ENCODE results near the gene ANGPTL8.

ANGPTL8 gene

DNA sequence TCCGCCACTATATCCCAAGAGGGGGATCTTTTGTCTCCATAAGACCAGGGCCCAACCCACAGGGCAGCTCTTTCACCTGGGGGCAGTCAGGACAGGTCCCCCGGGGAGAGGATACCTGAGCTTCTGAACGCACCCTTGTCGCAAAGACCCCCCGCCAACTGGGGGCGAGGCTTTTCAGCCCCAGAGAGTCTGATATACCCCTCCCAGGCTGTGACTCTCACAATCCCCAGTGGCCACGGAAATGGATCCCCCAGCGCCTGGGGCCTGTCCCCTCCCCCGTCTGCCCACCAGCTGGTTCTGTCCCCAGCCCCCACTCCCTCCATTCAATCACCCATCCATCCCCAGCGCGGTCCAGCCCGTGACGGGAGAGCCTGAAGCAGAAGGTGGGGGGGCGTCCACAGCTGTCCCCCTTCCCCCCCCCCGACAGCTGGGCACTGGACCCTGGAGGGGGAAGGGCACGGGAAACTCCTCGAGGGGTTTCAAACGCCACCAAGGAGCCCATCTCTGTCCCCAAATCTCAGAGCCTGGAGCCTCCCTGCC, 22.1 kb downstream of the ANGPTL8 start:
- no peak for DNase-seq (ENCODE audit: low spot score)

DNA sequence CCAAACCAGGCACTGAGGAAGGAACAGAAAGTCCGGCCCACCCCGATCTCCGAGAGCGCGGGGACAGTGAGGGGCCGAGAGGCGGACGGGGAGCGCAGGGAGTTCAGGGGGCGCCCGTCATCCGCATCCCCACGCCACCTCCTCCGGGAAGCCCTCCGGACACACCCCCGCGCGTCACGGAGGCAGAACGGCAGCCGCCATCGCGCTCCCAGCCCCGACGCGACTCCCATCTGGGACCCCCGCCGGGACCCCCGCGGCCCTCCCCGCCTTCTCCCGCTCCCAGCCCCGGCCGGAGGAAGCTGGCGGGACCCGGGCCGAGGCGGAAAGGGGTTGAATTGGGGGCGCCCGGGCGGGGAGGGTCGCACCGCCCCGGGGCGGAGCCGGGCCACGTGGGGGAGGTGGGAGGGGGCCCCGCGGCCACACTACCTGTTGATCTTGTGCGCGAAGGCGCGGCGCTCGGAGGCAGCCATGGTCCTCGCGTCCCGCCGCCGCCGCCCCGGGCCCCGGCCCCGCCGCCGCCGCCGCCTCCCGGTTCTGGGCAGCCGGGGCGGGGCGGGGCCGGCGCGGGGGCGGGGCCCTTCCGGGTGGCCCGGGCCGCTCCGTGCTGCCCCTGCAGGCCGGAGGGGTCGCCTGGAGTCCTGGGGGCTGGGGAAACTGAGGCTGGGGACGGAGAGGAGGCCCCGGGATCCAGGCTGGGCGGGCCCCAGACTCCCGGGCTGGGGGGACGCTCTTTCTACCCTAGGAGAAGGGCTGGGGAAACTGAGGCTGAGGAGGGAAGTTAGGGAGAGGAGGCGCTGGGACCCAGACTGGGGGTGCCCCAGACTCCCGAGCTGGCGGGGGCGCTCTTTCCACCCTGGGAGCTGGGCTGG, 22.8 kb downstream of the ANGPTL8 start, which contains the start of gene DOCK6:
Gene DOCK6, minus strand, starts transcription at position 554 of the 869 bp plus-strand sequence. Its CDS starts 84 bp downstream, at position 470.
- DNase-seq (ENCODE audit: low spot score) = no peak

GRCh38 chr19:11263726-11264125, 24.3 kb downstream of the ANGPTL8 start:
- no peak for DNase-seq (ENCODE audit: low spot score)

DNA sequence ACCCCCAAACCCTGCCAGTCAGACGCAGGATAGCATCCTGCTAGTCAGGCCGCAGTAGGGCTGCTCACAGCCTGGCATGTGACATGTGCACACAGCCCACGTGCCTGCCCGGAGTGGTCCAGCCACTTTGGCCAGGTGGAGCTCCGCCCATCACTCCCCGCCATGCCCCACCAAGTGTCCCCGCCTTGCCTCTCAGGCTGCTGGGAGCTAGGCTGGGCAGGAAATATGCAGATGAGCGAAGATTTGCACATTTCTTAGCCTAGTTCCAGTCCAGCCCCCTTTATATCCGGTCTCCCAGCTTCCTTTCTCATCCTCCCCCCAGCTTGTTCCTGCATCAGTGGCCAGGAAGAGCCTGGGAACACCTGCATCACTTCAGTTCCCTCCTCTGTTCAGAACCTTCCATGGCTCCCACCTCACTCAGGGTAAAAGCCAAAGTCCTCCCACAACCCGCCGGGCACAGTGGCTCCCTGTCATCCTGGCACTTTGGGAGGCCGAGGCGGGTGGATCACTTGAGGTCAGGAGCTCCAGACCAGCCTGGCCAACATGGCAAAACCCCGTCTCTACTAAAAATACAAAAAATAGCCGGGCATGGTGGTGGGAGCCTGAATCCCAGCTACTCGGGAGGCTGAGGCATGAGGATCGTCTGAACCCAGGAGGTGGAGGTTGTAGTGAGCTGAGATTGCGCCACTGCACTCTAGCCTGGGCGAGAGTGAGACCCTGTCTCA, 25.2 kb downstream of the ANGPTL8 start:
- no peak for DNase-seq (ENCODE audit: low spot score)

GRCh38 chr19:11265177-11265784, 25.9 kb downstream of the ANGPTL8 start:
- DNase-seq (ENCODE audit: low spot score) = no peak

- DNase-seq (ENCODE audit: low spot score) = no peak
Measured at GRCh38 chr19:11265785-11266236, 26.4 kb downstream of the ANGPTL8 start.

- no peak for DNase-seq (ENCODE audit: low spot score)
Measured at GRCh38 chr19:11267316-11268085, 28.1 kb downstream of the ANGPTL8 start.

- DNase-seq (ENCODE audit: low spot score) = no peak
Measured at GRCh38 chr19:11268783-11269267, 29.4 kb downstream of the ANGPTL8 start.

- no peak for DNase-seq (ENCODE audit: low spot score)
Measured at GRCh38 chr19:11269408-11269807, 30.0 kb downstream of the ANGPTL8 start.

DNA sequence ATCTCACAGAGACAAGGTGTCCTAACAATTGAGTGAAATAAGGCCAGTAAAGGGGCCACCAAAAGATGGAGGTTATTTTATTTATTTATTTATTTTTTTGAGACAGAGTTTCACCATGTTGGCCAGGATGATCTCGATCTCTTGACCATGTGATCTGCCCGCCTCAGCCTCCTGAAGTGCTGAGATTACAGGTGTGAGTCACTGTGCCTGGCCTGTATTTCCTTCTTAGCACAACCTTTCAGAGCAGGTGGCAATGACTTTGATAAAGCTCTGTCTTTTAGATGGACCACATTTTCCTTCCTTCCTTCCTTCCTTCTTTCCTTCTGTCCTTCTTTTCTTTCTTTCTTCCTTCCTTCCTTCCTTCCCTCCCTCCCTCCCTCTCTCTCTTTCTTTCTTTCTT, 33.9 kb downstream of the ANGPTL8 start:
- no peak for DNase-seq (ENCODE audit: low spot score)

DNA sequence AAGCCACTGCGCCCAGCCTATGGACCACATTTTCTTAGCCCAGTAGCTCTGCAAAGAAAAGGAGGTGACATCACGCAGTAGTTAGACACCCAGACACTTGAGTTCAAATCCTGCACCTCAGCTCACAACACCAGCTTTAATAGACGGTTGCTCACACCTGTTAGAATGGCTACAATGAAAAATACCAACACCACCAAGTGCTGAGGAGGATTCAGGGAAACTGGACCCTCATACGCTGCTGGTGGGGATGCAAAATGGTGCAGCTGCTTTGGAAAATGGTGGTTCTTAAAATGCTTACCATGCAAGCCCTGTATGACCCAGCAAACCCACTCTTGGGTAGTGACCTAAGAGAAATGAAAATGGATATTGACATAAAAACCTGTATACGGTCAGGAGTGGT, 34.6 kb downstream of the ANGPTL8 start:
- DNase-seq (ENCODE audit: low spot score) = no peak

GRCh38 chr19:11274533-11275086, 35.2 kb downstream of the ANGPTL8 start:
- DNase-seq (ENCODE audit: low spot score) = no peak

DNA sequence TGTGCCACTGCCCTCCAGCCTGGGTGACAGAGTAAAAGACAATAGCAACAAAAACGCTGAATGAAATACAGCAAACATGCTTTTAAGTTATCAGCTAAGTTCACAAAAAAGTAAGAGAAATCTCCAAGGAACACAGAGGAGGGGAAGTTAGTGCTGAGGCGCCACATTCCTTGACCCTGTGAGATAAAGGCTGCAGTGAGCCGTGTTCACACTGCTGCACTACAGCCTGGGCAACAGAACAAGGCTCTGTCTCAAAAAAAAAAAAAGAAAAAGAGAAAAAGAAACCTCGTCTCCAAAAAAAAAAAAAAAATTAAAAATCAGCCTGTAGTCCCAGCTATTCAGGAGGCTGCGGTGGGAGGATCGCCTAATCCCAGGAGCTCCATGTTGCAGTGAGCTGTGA, 39.3 kb downstream of the ANGPTL8 start:
- no peak for DNase-seq (ENCODE audit: low spot score)

- DNase-seq (ENCODE audit: low spot score) = no peak
Measured at GRCh38 chr19:11279505-11280236, 40.3 kb downstream of the ANGPTL8 start.

DNA sequence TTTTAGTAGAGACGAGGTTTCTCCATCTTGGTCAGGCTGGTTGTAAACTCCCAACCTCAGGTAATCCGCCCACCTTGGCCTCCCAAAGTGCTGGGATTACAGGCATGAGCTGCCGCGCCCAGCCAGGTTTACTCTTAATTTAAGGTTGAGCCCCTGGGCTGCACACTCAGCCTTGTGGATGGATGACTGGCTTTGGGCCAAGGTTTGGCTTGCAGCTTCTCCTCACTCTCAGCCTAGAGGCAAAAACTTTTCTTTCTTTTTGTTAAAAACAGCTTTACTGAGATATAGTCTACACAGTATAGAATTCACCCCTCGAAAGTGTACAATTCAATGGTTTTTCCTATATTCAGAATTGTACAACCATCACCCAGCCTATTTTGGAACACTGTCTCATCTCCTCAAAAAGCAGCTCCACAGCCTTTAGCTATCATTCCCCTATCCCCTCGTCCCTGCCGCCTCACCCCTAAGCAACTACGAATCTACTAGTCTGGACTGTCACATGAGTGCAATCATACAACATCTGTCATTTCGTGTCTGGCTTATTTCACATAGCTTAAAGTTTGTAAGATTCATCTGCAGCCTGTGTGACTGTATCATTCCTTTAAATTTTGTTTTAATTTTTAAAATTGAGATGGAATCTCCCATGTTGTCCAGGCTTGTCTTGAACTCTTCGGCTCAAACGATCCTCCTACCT, 42.1 kb downstream of the ANGPTL8 start:
- no peak for DNase-seq (ENCODE audit: low spot score)

DNA sequence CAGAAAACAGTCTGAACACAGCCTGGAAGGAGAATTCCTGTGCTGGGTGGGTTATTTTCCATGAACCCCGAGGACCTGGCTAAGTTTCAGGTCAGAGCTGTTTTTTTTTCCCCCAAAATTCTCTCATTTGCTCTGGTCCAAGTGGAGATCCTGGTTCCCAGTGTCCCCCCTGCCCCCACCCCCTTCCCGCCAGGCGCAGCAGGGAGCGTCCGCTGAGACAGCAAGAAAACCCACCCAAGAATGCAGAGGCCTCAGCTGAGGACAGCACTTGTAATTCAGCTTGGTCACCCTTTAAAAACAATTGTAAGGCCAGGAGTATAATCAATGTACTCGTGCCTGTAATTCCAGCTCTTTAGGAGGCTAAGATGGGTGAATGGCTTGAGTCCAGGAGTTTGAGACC, 45.1 kb downstream of the ANGPTL8 start:
- DNase-seq (ENCODE audit: low spot score) = no peak

GRCh38 chr19:11286312-11286974, 47.0 kb downstream of the ANGPTL8 start:
- no peak for DNase-seq (ENCODE audit: low spot score)

- no peak for DNase-seq (ENCODE audit: low spot score)
Measured at GRCh38 chr19:11288349-11288748, 48.9 kb downstream of the ANGPTL8 start.

- no peak for DNase-seq (ENCODE audit: low spot score)
Measured at GRCh38 chr19:11290256-11290655, 50.8 kb downstream of the ANGPTL8 start.

All from hematopoietic multipotent progenitor cell treated with erythropoietin and hydrocortisone succinate and interleukin-3 and kit ligand, for 15 days (in vitro differentiated cells).